DOHH2 (cell line): Measurements from ENCODE around the gene SALL4.
"Not testable (repeated sequence)": the region's sequence is repeated elsewhere in the genome, so short reads cannot be mapped to it uniquely, and the experiment has no call there.

ENCODE experiments used
- H3F3A ChIP-seq: fragments of 200-600 bp; sonication (generic), shearing (Covaris generic); 2 replicates; pipeline ENCODE4 v1.6.0; 2016; ENCODE audit warnings: antibody characterized with exemption, mild to moderate bottlenecking; ENCODE audit not compliant: control insufficient read depth, insufficient read depth
- H3K27ac ChIP-seq: fragments of 200-600 bp; sonication (generic); 2 replicates; pipeline ENCODE4 v1.5.1; 2014; ENCODE audit warnings: low read depth, mild to moderate bottlenecking, low read length, moderate library complexity
- H3K27me3 ChIP-seq: fragments of 200-600 bp; sonication (generic); 2 replicates; pipeline ENCODE4 v1.6.1; 2014; ENCODE audit warnings: mild to moderate bottlenecking, low read length, mixed read lengths; ENCODE audit not compliant: control insufficient read depth
- H3K36me3 ChIP-seq: fragments of 200-600 bp; sonication (generic); 2 replicates; pipeline ENCODE4 v1.6.1; 2014; ENCODE audit warnings: mild to moderate bottlenecking, low read length, moderate library complexity, mixed read lengths; ENCODE audit not compliant: control insufficient read depth
- H3K4me1 ChIP-seq: fragments of 200-600 bp; sonication (generic); 2 replicates; pipeline ENCODE4 v1.6.1; 2014; ENCODE audit warnings: mild to moderate bottlenecking, low read length, mixed read lengths; ENCODE audit not compliant: control insufficient read depth
- H3K4me2 ChIP-seq: fragments of 200-600 bp; sonication (generic); 2 replicates; pipeline ENCODE4 v1.6.0; 2014; ENCODE audit warnings: mild to moderate bottlenecking, low read length, moderate library complexity
- H3K4me3 ChIP-seq: fragments of 200-600 bp; sonication (generic); 2 replicates; pipeline ENCODE4 v1.5.1; 2014; ENCODE audit warnings: mild to moderate bottlenecking, low read length, mixed read lengths
- H3K79me2 ChIP-seq: fragments of 200-600 bp; sonication (generic); 2 replicates; pipeline ENCODE4 v1.6.1; 2014; ENCODE audit warnings: mild to moderate bottlenecking, low read length, mixed read lengths; ENCODE audit not compliant: control insufficient read depth
- H3K9me2 ChIP-seq: fragments of 200-600 bp; sonication (generic); replicated peaks from 2 replicates; pipeline ENCODE4 v1.6.1; 2014; ENCODE audit warnings: mild to moderate bottlenecking, low read length, mixed read lengths; ENCODE audit not compliant: control insufficient read depth
- H3K9me3 ChIP-seq: fragments of 200-600 bp; sonication (generic); 2 replicates; pipeline ENCODE4 v1.6.1; 2014; ENCODE audit warnings: antibody characterized with exemption, low read length, mixed read lengths; ENCODE audit not compliant: control insufficient read depth, insufficient read depth
- H4K20me1 ChIP-seq: fragments of 200-600 bp; sonication (generic); 2 replicates; pipeline ENCODE4 v1.6.0; 2014; ENCODE audit warnings: low read depth, mild to moderate bottlenecking, antibody characterized with exemption, low read length, moderate library complexity; ENCODE audit not compliant: control insufficient read depth, insufficient read depth
- EZH2phosphoT487 ChIP-seq: fragments of 200-600 bp; sonication (generic); IDR thresholded peaks from 2 replicates; pipeline ENCODE4 v1.6.1; 2017; ENCODE audit warnings: borderline replicate concordance, mild to moderate bottlenecking, antibody characterized with exemption, low read length, moderate library complexity, mixed read lengths
- TF ChIP-seq, protein P1 (sequence below): fragments of 200-600 bp; sonication (generic); IDR thresholded peaks from one replicate; pipeline ENCODE4 v1.5.1; 2014; ENCODE audit warnings: antibody characterized with exemption, mild to moderate bottlenecking, low read depth, low read length; ENCODE audit not compliant: poor library complexity, severe bottlenecking

Gene SALL4

GRCh38 chr20:51740838-51741237 is 61.5 kb downstream of the SALL4 start:
- Histone ChIP-seq H3K27me3 (no peaks in the 10 kb centered on the region), H3K9me3 (no peaks in the 10 kb centered on the region), H3K4me3 (no peak overlapping the region), H3K27ac (no peak overlapping the region), H3F3A (no peaks in the 10 kb centered on the region), H4K20me1 (no peaks in the 10 kb centered on the region), H3K4me2 (no peak overlapping the region), H3K36me3 (no peaks in the 10 kb centered on the region), H3K9me2 (no peaks in the 10 kb centered on the region), H3K79me2 (no peaks in the 10 kb centered on the region), H3K4me1 (no peaks in the 10 kb centered on the region)
- no peak for TF ChIP-seq EZH2phosphoT487
- TF ChIP-seq, protein P1, sequence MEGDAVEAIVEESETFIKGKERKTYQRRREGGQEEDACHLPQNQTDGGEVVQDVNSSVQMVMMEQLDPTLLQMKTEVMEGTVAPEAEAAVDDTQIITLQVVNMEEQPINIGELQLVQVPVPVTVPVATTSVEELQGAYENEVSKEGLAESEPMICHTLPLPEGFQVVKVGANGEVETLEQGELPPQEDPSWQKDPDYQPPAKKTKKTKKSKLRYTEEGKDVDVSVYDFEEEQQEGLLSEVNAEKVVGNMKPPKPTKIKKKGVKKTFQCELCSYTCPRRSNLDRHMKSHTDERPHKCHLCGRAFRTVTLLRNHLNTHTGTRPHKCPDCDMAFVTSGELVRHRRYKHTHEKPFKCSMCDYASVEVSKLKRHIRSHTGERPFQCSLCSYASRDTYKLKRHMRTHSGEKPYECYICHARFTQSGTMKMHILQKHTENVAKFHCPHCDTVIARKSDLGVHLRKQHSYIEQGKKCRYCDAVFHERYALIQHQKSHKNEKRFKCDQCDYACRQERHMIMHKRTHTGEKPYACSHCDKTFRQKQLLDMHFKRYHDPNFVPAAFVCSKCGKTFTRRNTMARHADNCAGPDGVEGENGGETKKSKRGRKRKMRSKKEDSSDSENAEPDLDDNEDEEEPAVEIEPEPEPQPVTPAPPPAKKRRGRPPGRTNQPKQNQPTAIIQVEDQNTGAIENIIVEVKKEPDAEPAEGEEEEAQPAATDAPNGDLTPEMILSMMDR: no peak

GRCh38 chr20:51740308-51740707 is 62.0 kb downstream of the SALL4 start:
- not testable (repeated sequence) for H3K4me1 ChIP-seq, H3K79me2 ChIP-seq, H4K20me1 ChIP-seq, H3K36me3 ChIP-seq, H3K9me3 ChIP-seq, H3K4me3 ChIP-seq, H3K27ac ChIP-seq, H3K9me2 ChIP-seq, H3F3A ChIP-seq, H3K27me3 ChIP-seq, H3K4me2 ChIP-seq

GRCh38 chr20:51739722-51740249 is 62.5 kb downstream of the SALL4 start:
- Histone ChIP-seq H3K36me3 (no peaks in the 10 kb centered on the region), H3K9me3 (no peaks in the 10 kb centered on the region), H3K4me3 (no peak overlapping the region), H3K27me3 (no peaks in the 10 kb centered on the region), H3K4me1 (no peaks in the 10 kb centered on the region), H3F3A (no peaks in the 10 kb centered on the region), H3K9me2 (no peaks in the 10 kb centered on the region), H3K27ac (no peak overlapping the region), H3K79me2 (no peaks in the 10 kb centered on the region), H3K4me2 (no peak overlapping the region), H4K20me1 (no peaks in the 10 kb centered on the region)
- TF ChIP-seq, protein P1: no peak

DNA sequence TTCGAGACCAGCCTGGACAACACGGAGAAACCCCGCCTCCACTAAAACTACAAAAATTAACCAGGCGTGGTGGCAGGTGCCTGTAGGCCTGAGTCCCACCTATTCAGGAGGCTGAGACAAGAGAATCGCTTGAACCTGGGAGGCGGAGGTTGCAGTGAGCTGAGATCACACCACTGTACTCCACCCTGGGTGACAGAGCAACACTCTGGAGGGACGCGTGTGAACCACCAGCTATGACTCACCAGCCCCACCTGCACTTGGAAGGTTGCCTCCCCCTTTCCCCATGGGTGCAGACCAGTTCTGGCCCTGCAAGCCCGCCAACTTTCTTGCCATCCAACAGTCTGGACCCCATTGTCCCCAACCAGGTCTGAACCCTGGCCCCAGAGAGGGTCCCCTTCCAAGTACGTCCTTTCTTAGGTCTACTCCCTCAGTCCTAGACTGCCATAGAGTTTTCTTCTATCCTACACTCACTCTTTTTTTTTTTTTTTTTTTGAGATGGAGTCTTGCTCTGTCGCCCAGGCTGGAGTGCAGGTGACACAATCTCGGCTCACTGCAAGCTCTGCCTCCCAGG is 63.4 kb downstream of the SALL4 start:
- TF ChIP-seq, protein P1: no peak
- no peak for TF ChIP-seq EZH2phosphoT487
- no peaks in the 10 kb centered on the region for H3F3A ChIP-seq
- H3K27me3 ChIP-seq: no peaks in the 10 kb centered on the region
- H3K36me3 ChIP-seq: no peaks in the 10 kb centered on the region
- H3K27ac ChIP-seq: no peak overlapping the region
- H3K79me2 ChIP-seq: no peaks in the 10 kb centered on the region
- no peaks in the 10 kb centered on the region for H3K9me2 ChIP-seq
- H3K9me3 ChIP-seq: no peaks in the 10 kb centered on the region
- H3K4me3 ChIP-seq: no peak overlapping the region
- no peak overlapping the region for H3K4me2 ChIP-seq
- no peaks in the 10 kb centered on the region for H3K4me1 ChIP-seq
- H4K20me1 ChIP-seq: no peaks in the 10 kb centered on the region

- H3K79me2 ChIP-seq, H4K20me1 ChIP-seq, H3K27me3 ChIP-seq, H3K27ac ChIP-seq, H3K4me1 ChIP-seq, H3K9me2 ChIP-seq, H3K4me3 ChIP-seq, H3K4me2 ChIP-seq, H3K9me3 ChIP-seq, H3F3A ChIP-seq, H3K36me3 ChIP-seq: not testable (repeated sequence)
Measured at GRCh38 chr20:51738261-51738660, 64.1 kb downstream of the SALL4 start.
